ENCODE results near the gene KRTAP4-11. TPM values are rescaled to one million over a fixed set of nuclear protein-coding genes. Genes with fewer than 3 reads are reported as not detected.

KRTAP4-11 gene
- total and polyA plus RNA-seq, 2 donors (not counting 1 experiment from before 2014, with no cell fraction given): not detected

DNA sequence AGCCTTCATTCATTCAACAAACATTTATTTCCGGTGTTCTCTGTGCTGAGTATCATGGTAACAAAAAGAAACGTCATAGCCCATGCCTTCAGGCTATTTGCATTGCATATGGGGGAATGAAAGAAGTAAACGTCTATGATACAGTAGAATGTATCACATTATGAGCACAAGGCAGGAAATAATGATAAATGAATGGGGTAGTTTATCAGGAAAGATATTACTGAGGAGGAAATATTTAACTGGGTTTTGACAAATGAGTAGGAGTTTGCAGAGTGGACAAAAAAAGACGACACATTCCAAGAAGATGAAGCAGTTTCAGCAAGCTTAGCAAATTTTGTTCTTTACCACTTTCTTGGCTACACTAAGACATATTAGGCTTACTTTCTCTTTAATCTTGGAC lies 35.5 kb downstream of the KRTAP4-11 start:
- Histone ChIP-seq H3K9ac (ENCODE audit: insufficient read depth, low read length) (no peak overlapping the region), H3K36me3 (ENCODE audit: control insufficient read depth, insufficient read depth, low read length) (no peaks in the 10 kb centered on the region), H3K4me2 (ENCODE audit: extremely low read depth, insufficient read depth, low read length) (no peak overlapping the region), H3K4me1 (ENCODE audit: control insufficient read depth, extremely low read depth, insufficient read depth, low read length) (peaks cover 2% of the 10 kb centered on the region), H3K27me3 (ENCODE audit: control insufficient read depth, insufficient read depth, low read length) (no peaks in the 10 kb centered on the region), H3K9me3 (ENCODE audit: control insufficient read depth, insufficient read depth, low read depth, low read length) (no peaks in the 10 kb centered on the region), H2AFZ (ENCODE audit: low read length) (no peak overlapping the region), H3K79me2 (ENCODE audit: control insufficient read depth, insufficient read depth, low read length) (no peaks in the 10 kb centered on the region), H3K27ac (ENCODE audit: insufficient read depth, low read length) (no peak overlapping the region), H3K4me3 (replicated peaks in 1 of 4; ENCODE audit: control extremely low read depth in 1 of 4, insufficient read depth in 1 of 4, low read depth in 3 of 4, low read length in 4 of 4) (no peak overlapping the region), H4K20me1 (ENCODE audit: control insufficient read depth, extremely low read depth, insufficient read depth, low read length) (no peaks in the 10 kb centered on the region)
- TF ChIP-seq CTCF (conservative IDR thresholded peaks at IDR 0.05 in 1 of 2, IDR thresholded peaks at IDR 0.05 in 1 of 2; ENCODE audit: low read depth in 1 of 2, low read length in 2 of 2) (no peak), EZH2 (IDR thresholded peaks at IDR 0.05; ENCODE audit: low read length, missing control alignments) (no peak)
- peak in 1 of 2 donors; percentile 46 for DNase-seq (ENCODE audit: low read depth in 2 of 2)

GRCh38 chr17:41076788-41077187 lies 41.4 kb downstream of the KRTAP4-11 start:
- H4K20me1 ChIP-seq (ENCODE audit: control insufficient read depth, extremely low read depth, insufficient read depth, low read length): no peaks in the 10 kb centered on the region
- H2AFZ ChIP-seq (ENCODE audit: low read length): no peak overlapping the region
- H3K4me2 ChIP-seq (ENCODE audit: extremely low read depth, insufficient read depth, low read length): no peak overlapping the region
- TF ChIP-seq CTCF (conservative IDR thresholded peaks at IDR 0.05 in 1 of 2, IDR thresholded peaks at IDR 0.05 in 1 of 2; ENCODE audit: low read depth in 1 of 2, low read length in 2 of 2) (no peak), EZH2 (IDR thresholded peaks at IDR 0.05; ENCODE audit: low read length, missing control alignments) (no peak)
- no peaks in the 10 kb centered on the region for H3K9me3 ChIP-seq (ENCODE audit: control insufficient read depth, insufficient read depth, low read depth, low read length)
- no peaks in the 10 kb centered on the region for H3K36me3 ChIP-seq (ENCODE audit: control insufficient read depth, insufficient read depth, low read length)
- H3K79me2 ChIP-seq (ENCODE audit: control insufficient read depth, insufficient read depth, low read length): no peaks in the 10 kb centered on the region
- H3K27me3 ChIP-seq (ENCODE audit: control insufficient read depth, insufficient read depth, low read length): no peaks in the 10 kb centered on the region
- H3K27ac ChIP-seq (ENCODE audit: insufficient read depth, low read length): no peak overlapping the region
- no peak overlapping the region for H3K4me3 ChIP-seq (replicated peaks in 1 of 4; ENCODE audit: control extremely low read depth in 1 of 4, insufficient read depth in 1 of 4, low read depth in 3 of 4, low read length in 4 of 4)
- no peak overlapping the region for H3K9ac ChIP-seq (ENCODE audit: insufficient read depth, low read length)
- no peak for DNase-seq (ENCODE audit: low read depth in 2 of 2)
- no peaks in the 10 kb centered on the region for H3K4me1 ChIP-seq (ENCODE audit: control insufficient read depth, extremely low read depth, insufficient read depth, low read length)

DNA sequence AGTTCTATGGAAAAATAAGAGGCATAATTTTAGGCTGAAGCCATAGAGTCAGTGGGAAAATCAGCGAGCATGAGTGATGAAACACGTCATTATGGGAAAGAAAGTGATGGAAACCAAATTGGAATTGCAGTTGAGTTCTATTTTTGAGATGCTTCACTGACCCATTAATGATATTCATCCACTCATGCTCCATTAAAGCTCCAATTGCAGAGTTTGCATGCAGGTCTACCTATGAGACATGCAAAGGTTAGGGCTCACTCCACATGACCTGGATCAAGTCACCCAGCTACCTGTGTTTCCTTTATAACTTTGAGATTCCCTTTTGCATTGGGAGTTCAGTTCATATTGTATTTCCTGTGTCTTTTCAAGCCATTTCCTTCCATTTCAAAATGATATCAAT lies 44.5 kb downstream of the KRTAP4-11 start:
- no peaks in the 10 kb centered on the region for H3K4me1 ChIP-seq (ENCODE audit: control insufficient read depth, extremely low read depth, insufficient read depth, low read length)
- H3K4me3 ChIP-seq (replicated peaks in 1 of 4; ENCODE audit: control extremely low read depth in 1 of 4, insufficient read depth in 1 of 4, low read depth in 3 of 4, low read length in 4 of 4): no peak overlapping the region
- H3K9ac ChIP-seq (ENCODE audit: insufficient read depth, low read length): no peak overlapping the region
- H3K27me3 ChIP-seq (ENCODE audit: control insufficient read depth, insufficient read depth, low read length): no peaks in the 10 kb centered on the region
- no peak overlapping the region for H3K4me2 ChIP-seq (ENCODE audit: extremely low read depth, insufficient read depth, low read length)
- TF ChIP-seq EZH2 (IDR thresholded peaks at IDR 0.05; ENCODE audit: low read length, missing control alignments) (no peak), CTCF (conservative IDR thresholded peaks at IDR 0.05 in 1 of 2, IDR thresholded peaks at IDR 0.05 in 1 of 2; ENCODE audit: low read depth in 1 of 2, low read length in 2 of 2) (no peak)
- no peak overlapping the region for H3K27ac ChIP-seq (ENCODE audit: insufficient read depth, low read length)
- H3K9me3 ChIP-seq (ENCODE audit: control insufficient read depth, insufficient read depth, low read depth, low read length): no peaks in the 10 kb centered on the region
- H2AFZ ChIP-seq (ENCODE audit: low read length): no peak overlapping the region
- DNase-seq (ENCODE audit: low read depth in 2 of 2): no peak
- H3K36me3 ChIP-seq (ENCODE audit: control insufficient read depth, insufficient read depth, low read length): no peaks in the 10 kb centered on the region
- H3K79me2 ChIP-seq (ENCODE audit: control insufficient read depth, insufficient read depth, low read length): no peaks in the 10 kb centered on the region
- H4K20me1 ChIP-seq (ENCODE audit: control insufficient read depth, extremely low read depth, insufficient read depth, low read length): no peaks in the 10 kb centered on the region
